Keratinocyte (primary cell): ENCODE data around the gene LRRN2. TPM values are rescaled to one million over a fixed set of nuclear protein-coding genes. Genes with fewer than 3 reads are reported as not detected.

Experiments used
- DNase-seq: peaks from one replicate; pipeline ENCODE4 v3.0.0-alpha.2; 2011; ENCODE audit warnings: low read depth, missing footprints, low spot score
- FAIRE-seq: peaks from 2 replicates; lab custom pipeline; 2011; peaks lifted over from hg19 to GRCh38; lab: Jason Lieb, UNC
- H2AFZ ChIP-seq: 2 replicates; pipeline ENCODE4 v1.6.0; 2012; ENCODE audit warnings: low read length, control low read depth, inconsistent platforms; ENCODE audit not compliant: control insufficient read depth
- H3K27ac ChIP-seq: 2 replicates; pipeline ENCODE4 v1.5.1; 2011; ENCODE audit warnings: low read length; ENCODE audit not compliant: control insufficient read depth, insufficient read depth
- H3K27me3 ChIP-seq: 3 replicates; pipeline ENCODE4 v1.6.0; 2011; ENCODE audit warnings: low read length; ENCODE audit not compliant: control insufficient read depth, insufficient read depth; ENCODE audit errors: extremely low read depth
- H3K36me3 ChIP-seq, 2 experiments: 2 replicates in 1 of 2; 3 replicates in 1 of 2; pipeline ENCODE4 v1.5.1; 2011; ENCODE audit warnings: low read length in 2 of 2, mild to moderate bottlenecking in 1 of 2; ENCODE audit not compliant: control insufficient read depth in 2 of 2, insufficient read depth in 2 of 2; ENCODE audit errors: extremely low read depth in 1 of 2
- H3K4me1 ChIP-seq: 3 replicates; pipeline ENCODE4 v1.5.1; 2011; ENCODE audit warnings: low read length; ENCODE audit not compliant: control insufficient read depth, insufficient read depth; ENCODE audit errors: extremely low read depth
- H3K4me2 ChIP-seq: 3 replicates; pipeline ENCODE4 v1.6.0; 2011; ENCODE audit warnings: low read depth, low read length; ENCODE audit not compliant: control insufficient read depth, insufficient read depth; ENCODE audit errors: extremely low read depth
- H3K4me3 ChIP-seq, 3 experiments: fragments of 200-600 bp in 1 of 3; sonication (generic) in 1 of 3; 2 replicates in 2 of 3; 3 replicates in 1 of 3; pipeline ENCODE4 v1.5.1; 2011 to 2016; ENCODE audit warnings: low read length in 3 of 3, mild to moderate bottlenecking in 3 of 3, control low read depth in 2 of 3, inconsistent platforms in 1 of 3, low read depth in 1 of 3, mixed read lengths in 1 of 3, mixed run types in 1 of 3, moderate library complexity in 1 of 3; ENCODE audit not compliant: control insufficient read depth in 2 of 3, insufficient read depth in 2 of 3; ENCODE audit errors: extremely low read depth in 1 of 3
- H3K79me2 ChIP-seq: 2 replicates; pipeline ENCODE4 v1.6.0; 2012; ENCODE audit warnings: low read length; ENCODE audit not compliant: control insufficient read depth, insufficient read depth
- H3K9ac ChIP-seq: 3 replicates; pipeline ENCODE4 v1.6.0; 2011; ENCODE audit warnings: low read length; ENCODE audit not compliant: control insufficient read depth, insufficient read depth; ENCODE audit errors: extremely low read depth
- H3K9me1 ChIP-seq: 3 replicates; pipeline ENCODE4 v1.6.0; 2011; ENCODE audit warnings: low read length; ENCODE audit not compliant: control insufficient read depth, insufficient read depth; ENCODE audit errors: extremely low read depth
- H3K9me3 ChIP-seq: 2 replicates; pipeline ENCODE4 v1.5.1; 2012; ENCODE audit warnings: low read depth, low read length; ENCODE audit not compliant: control insufficient read depth
- H4K20me1 ChIP-seq: 3 replicates; pipeline ENCODE4 v1.6.0; 2011; ENCODE audit warnings: low read length; ENCODE audit not compliant: control insufficient read depth, insufficient read depth; ENCODE audit errors: extremely low read depth
- EZH2 ChIP-seq: IDR thresholded peaks from one replicate; pipeline ENCODE4 v1.6.1; 2012; ENCODE audit warnings: inconsistent platforms, mild to moderate bottlenecking, low read length, moderate library complexity
- dilution Hi-C: fragments of 300-500 bp; cut with MboI; formaldehyde crosslinking; loops from one replicate; pipeline ENCODE4 v1.7.0; 2020; ENCODE audit warnings: low sequenced_read_pairs; ENCODE audit not compliant: extremely low pct_ligation_motif_present
- polyA plus RNA-seq, 5 experiments: library from polyadenylated mRNA; depleted of rRNA in 3 of 5; stranded (reverse) in 3 of 5; stranded (forward) in 1 of 5; unstranded in 1 of 5; fragments of >200 nt; gene quantifications; 1 replicate in 1 of 5; 2 replicates in 3 of 5; 3 replicates in 1 of 5; pipeline versions ENCODE4 v1.2.1 to v1.2.3, GENCODE V29; 2011 to 2012; ENCODE audit warnings: missing spikeins in 2 of 5, low read depth in 1 of 5, low replicate concordance in 1 of 5
- TF ChIP-seq, protein P1 (sequence below), 3 experiments: IDR thresholded peaks in 1 of 3; conservative IDR thresholded peaks in 1 of 3; optimal IDR thresholded peaks in 1 of 3; 2 replicates in 2 of 3; 3 replicates in 1 of 3; pipeline versions ENCODE3 to v1.5.1; 2011; ENCODE audit warnings: low read length in 3 of 3, mild to moderate bottlenecking in 3 of 3, moderate library complexity in 2 of 3, control low read depth in 1 of 3, inconsistent platforms in 1 of 3; ENCODE audit not compliant: insufficient read depth in 2 of 3; ENCODE audit errors: extremely low read depth in 1 of 3

LRRN2 gene
- polyA plus RNA-seq, 1 donor (not counting 4 experiments of a cell fraction or from before 2014, with no cell fraction given) = not detected

DNA sequence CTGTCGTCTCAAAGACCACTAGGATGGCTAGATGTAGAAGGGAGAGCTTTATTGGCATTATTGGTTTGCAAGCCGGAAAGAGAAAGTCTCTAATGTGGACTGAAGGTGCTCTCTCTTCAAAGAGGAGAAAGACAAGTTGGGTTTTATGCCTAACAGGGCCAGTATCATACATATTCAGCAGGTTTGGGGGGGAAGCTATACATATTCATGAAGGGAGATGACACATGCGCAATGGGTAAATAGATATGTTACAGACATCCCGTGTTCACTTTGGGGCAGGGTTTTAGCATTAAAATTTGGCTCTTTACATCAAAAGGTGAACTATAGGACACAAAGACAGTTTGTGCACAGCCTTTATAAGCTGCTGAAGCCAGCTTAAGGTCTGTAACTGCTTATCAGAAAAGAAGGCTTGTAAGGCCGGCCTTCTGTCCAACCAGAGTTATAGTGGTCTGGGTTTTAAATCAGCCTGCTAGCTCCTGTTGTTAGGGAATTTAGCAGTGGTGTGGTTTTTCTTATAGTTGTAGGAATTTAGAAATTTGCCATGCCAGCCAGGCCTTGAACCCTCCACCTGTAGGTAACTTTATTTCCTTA, 46.5 kb upstream of the LRRN2 start:
- no peaks in the 10 kb centered on the region for H4K20me1 ChIP-seq
- FAIRE-seq = no peak
- H2AFZ ChIP-seq = no peak overlapping the region
- H3K9me1 ChIP-seq = no peaks in the 10 kb centered on the region
- H3K4me3 ChIP-seq = no peak overlapping the region
- dilution Hi-C loops = no loop called here
- H3K27ac ChIP-seq = no peak overlapping the region
- no peaks in the 10 kb centered on the region for H3K79me2 ChIP-seq
- no peaks in the 10 kb centered on the region for H3K36me3 ChIP-seq
- peaks cover 25% of the 10 kb centered on the region for H3K27me3 ChIP-seq
- no peak overlapping the region for H3K4me2 ChIP-seq
- no peak for DNase-seq
- H3K9me3 ChIP-seq = no peaks in the 10 kb centered on the region
- H3K9ac ChIP-seq = no peak overlapping the region
- H3K4me1 ChIP-seq = peaks cover 6% of the 10 kb centered on the region
- TF ChIP-seq EZH2 = no peak
- TF ChIP-seq, protein P1, sequence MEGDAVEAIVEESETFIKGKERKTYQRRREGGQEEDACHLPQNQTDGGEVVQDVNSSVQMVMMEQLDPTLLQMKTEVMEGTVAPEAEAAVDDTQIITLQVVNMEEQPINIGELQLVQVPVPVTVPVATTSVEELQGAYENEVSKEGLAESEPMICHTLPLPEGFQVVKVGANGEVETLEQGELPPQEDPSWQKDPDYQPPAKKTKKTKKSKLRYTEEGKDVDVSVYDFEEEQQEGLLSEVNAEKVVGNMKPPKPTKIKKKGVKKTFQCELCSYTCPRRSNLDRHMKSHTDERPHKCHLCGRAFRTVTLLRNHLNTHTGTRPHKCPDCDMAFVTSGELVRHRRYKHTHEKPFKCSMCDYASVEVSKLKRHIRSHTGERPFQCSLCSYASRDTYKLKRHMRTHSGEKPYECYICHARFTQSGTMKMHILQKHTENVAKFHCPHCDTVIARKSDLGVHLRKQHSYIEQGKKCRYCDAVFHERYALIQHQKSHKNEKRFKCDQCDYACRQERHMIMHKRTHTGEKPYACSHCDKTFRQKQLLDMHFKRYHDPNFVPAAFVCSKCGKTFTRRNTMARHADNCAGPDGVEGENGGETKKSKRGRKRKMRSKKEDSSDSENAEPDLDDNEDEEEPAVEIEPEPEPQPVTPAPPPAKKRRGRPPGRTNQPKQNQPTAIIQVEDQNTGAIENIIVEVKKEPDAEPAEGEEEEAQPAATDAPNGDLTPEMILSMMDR (optimal IDR thresholded peaks at IDR 0.05 in 1 of 3, IDR thresholded peaks at IDR 0.05 in 1 of 3, conservative IDR thresholded peaks at IDR 0.05 in 1 of 3; ENCODE audit: extremely low read depth in 1 of 3, insufficient read depth in 2 of 3, low read length in 3 of 3) = no peak

DNA sequence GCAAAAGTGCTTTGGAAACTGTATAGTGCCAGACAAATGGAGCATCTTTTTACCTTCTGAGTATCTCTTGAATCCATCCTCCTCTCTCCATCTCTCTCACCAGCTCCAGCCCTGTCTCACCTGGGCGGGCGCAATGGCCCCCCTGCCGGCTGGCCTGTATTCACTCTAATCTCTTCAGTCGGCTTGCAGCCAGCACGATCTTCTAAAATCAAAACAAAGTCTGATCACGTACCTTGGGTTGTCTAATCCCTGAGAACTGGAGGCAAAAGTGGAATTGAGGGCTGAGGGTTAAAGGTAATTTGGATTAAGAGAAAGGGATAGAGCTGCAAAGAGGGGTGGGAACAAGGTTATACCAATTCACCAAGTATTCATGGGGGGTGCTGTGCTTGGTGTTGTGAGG, 46.0 kb upstream of the LRRN2 start:
- dilution Hi-C loops = no loop called here
- H3K4me2 ChIP-seq = peak overlapping the region; percentile 24
- H3K27ac ChIP-seq = no peak overlapping the region
- H3K79me2 ChIP-seq = no peaks in the 10 kb centered on the region
- H3K9me1 ChIP-seq = no peaks in the 10 kb centered on the region
- no peaks in the 10 kb centered on the region for H4K20me1 ChIP-seq
- no peaks in the 10 kb centered on the region for H3K36me3 ChIP-seq
- no peaks in the 10 kb centered on the region for H3K9me3 ChIP-seq
- no peak overlapping the region for H2AFZ ChIP-seq
- no peak overlapping the region for H3K9ac ChIP-seq
- peaks cover 22% of the 10 kb centered on the region for H3K27me3 ChIP-seq
- TF ChIP-seq EZH2 = no peak
- TF ChIP-seq, protein P1 (optimal IDR thresholded peaks at IDR 0.05 in 1 of 3, IDR thresholded peaks at IDR 0.05 in 1 of 3, conservative IDR thresholded peaks at IDR 0.05 in 1 of 3; ENCODE audit: extremely low read depth in 1 of 3, insufficient read depth in 2 of 3, low read length in 3 of 3) = no peak
- DNase-seq (no peak), FAIRE-seq (no peak)
- H3K4me3 ChIP-seq = no peak overlapping the region
- peaks cover 7% of the 10 kb centered on the region for H3K4me1 ChIP-seq
